Type B pancreatic cell (in vitro differentiated cells): ENCODE measurements around the gene SSR4. TPM values are rescaled to one million over a fixed set of nuclear protein-coding genes. Genes with fewer than 3 reads are reported as not detected.

ENCODE experiments used
- DNase-seq: peaks from one replicate; pipeline ENCODE4 v3.0.0; 2021; ENCODE audit warnings: mixed read lengths; ENCODE audit not compliant: unreplicated experiment; ENCODE audit errors: extremely low spot score
- H3K27ac Mint-ChIP-seq: 2 replicates; pipeline ENCODE4 v1.8.0; 2021; ENCODE audit warnings: mild to moderate bottlenecking, mixed read lengths
- H3K27me3 Mint-ChIP-seq: 2 replicates; pipeline ENCODE4 v1.8.0; 2021; ENCODE audit warnings: mixed read lengths
- H3K36me3 Mint-ChIP-seq: 2 replicates; pipeline ENCODE4 v1.8.0; 2021; ENCODE audit warnings: mixed read lengths
- H3K4me1 Mint-ChIP-seq: one replicate; pipeline ENCODE4 v1.8.0; 2021; ENCODE audit warnings: mixed read lengths; ENCODE audit not compliant: unreplicated experiment
- H3K4me3 Mint-ChIP-seq: 2 replicates; pipeline ENCODE4 v1.8.0; 2021; ENCODE audit warnings: mild to moderate bottlenecking, mixed read lengths
- H3K9me3 Mint-ChIP-seq: 2 replicates; pipeline ENCODE4 v1.8.0; 2021; ENCODE audit warnings: mixed read lengths
- CTCF ChIP-seq: fragments of 200-600 bp; sonication (generic); conservative IDR thresholded peaks from 2 replicates; pipeline ENCODE4 v1.5.0; 2021; ENCODE audit warnings: antibody characterized with exemption, mild to moderate bottlenecking
- total RNA-seq: library from RNA; stranded (reverse); gene quantifications from 2 replicates; pipeline ENCODE4 v1.2.1, GENCODE V29; 2021; ENCODE audit warnings: low replicate concordance

The SSR4 gene
- total RNA-seq, 1 donor from 2014 or later = 271 TPM

DNA sequence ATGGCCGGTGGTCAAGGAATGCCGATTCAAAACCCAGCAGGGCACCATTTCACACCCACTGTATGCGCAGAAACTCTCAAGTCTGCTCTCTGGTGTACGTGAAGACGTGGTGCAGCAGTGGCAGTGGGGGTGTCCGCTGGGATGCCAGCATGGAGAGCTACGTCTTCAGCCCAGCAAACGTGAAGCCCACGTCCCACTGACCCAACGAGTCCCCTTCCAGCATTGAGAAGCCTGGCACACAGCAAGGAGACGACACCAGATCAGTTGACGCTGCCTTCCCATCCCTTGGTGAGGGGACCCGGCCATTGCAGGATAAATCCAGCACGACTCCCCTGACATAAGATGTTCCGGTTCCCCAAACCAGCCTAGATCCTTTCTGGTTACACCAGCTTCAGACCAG, 32.6 kb upstream of the SSR4 start:
- peaks cover 5% of the 10 kb centered on the region for H3K27me3 Mint-ChIP-seq
- no peak overlapping the region for H3K4me3 Mint-ChIP-seq
- no peak for DNase-seq
- H3K36me3 Mint-ChIP-seq = no peaks in the 10 kb centered on the region
- no peaks in the 10 kb centered on the region for H3K4me1 Mint-ChIP-seq
- H3K9me3 Mint-ChIP-seq = no peaks in the 10 kb centered on the region
- no peak overlapping the region for H3K27ac Mint-ChIP-seq
- TF ChIP-seq CTCF = no peak

GRCh38 chrX:153762626-153763173, 31.8 kb upstream of the SSR4 start:
- no peak overlapping the region for H3K27ac Mint-ChIP-seq
- no peak for TF ChIP-seq CTCF
- DNase-seq = no peak

DNA sequence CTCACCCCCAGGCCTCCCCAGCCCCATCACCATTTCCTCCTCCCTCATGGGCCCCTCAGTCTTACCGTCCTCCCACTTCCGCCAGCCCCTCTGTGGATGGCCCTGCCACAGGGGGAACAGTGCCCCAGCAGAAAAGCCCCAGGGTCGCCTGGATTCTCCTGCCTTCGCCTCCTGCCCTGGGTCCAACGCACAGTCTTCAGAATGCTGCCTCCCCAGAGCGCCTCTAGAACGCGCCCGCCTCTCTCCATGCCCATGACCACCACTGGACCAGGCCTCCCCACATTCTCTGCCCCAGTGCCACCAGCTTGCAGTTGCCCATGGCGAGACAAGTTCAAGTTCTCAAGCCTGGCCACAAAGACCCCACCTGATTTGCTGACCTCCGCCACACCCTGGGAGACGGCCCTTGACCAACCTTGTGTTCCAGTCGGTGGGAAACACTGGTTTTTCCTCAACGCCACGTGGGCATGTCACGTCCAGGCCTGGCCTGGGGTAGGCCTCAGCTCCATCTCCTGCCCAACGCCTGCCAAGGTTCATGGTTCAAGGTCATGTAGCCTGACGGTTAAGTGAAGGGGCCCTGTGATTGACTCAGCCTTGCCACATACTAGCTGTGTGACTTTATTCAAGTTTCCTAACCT, 31.1 kb upstream of the SSR4 start:
- TF ChIP-seq CTCF = no peak
- no peak overlapping the region for H3K27ac Mint-ChIP-seq
- no peaks in the 10 kb centered on the region for H3K27me3 Mint-ChIP-seq
- H3K36me3 Mint-ChIP-seq = no peaks in the 10 kb centered on the region
- no peaks in the 10 kb centered on the region for H3K9me3 Mint-ChIP-seq
- DNase-seq = no peak
- H3K4me1 Mint-ChIP-seq = no peaks in the 10 kb centered on the region
- no peak overlapping the region for H3K4me3 Mint-ChIP-seq

More at GRCh38 chrX:153762626-153763173, 31.8 kb upstream of the SSR4 start:
- Mint-ChIP-seq H3K4me1 (no peaks in the 10 kb centered on the region), H3K9me3 (no peaks in the 10 kb centered on the region), H3K27me3 (peaks cover 2% of the 10 kb centered on the region), H3K4me3 (no peak overlapping the region), H3K36me3 (no peaks in the 10 kb centered on the region)

- Mint-ChIP-seq H3K36me3 (no peaks in the 10 kb centered on the region), H3K9me3 (no peaks in the 10 kb centered on the region), H3K27me3 (no peaks in the 10 kb centered on the region), H3K4me1 (no peaks in the 10 kb centered on the region), H3K27ac (no peak within 1 kb of the TSS), H3K4me3 (no peak within 1 kb of the TSS)
- no peak for DNase-seq
- TF ChIP-seq CTCF = peak; percentile 84
Measured at GRCh38 chrX:153763989-153764755, 30.3 kb upstream of the SSR4 start, which contains the start of gene PLXNB3. TSS of gene PLXNB3 (plus strand) at chrX:153764249. CDS start at chrX:153765536, 1,287 bp downstream.

GRCh38 chrX:153764786-153765137, 29.7 kb upstream of the SSR4 start:
- no peak overlapping the region for H3K4me3 Mint-ChIP-seq
- no peaks in the 10 kb centered on the region for H3K9me3 Mint-ChIP-seq
- H3K27ac Mint-ChIP-seq = no peak overlapping the region

More at GRCh38 chrX:153764786-153765137, 29.7 kb upstream of the SSR4 start:
- H3K4me1 Mint-ChIP-seq = no peaks in the 10 kb centered on the region
- no peaks in the 10 kb centered on the region for H3K27me3 Mint-ChIP-seq
- no peak for TF ChIP-seq CTCF
- H3K36me3 Mint-ChIP-seq = no peaks in the 10 kb centered on the region
- no peak for DNase-seq
